ENCODE measurements around the gene MCHR1.

DNA sequence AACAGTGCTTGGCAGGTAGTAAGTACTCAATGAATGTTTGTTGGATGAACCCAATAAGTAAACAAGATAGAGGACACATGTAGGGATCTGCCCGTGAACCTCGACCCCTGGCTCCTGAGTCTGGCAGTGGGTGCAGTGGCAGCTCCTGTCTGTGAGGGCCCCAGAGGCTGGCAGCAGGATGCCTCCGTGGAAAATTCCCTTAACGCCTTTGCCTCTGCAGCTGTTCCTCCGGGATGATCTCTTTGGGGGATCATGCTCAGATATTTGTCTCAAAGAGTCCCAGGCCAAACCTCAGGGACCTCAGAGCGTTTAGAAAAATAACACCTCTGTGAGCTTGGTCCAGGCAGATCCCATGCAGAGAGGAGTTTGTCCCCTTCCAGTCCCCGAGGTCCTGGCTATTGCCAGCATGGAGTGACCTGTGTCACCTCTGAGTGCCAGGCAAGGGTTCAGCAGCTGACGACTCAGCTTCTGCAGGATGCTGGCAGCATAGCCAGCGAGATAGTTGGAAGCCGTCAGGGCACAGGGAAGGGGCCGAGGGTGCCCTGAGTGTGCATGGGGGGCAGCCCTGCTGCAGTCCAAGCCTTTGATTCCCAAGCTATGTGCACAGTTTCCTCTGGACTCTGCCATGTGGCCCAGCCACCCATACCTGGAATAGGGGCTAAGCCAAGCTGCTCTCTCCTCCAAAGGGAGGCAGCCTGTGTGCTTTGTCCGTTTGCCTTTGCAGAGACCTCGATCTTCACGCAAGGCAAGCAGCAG, 613 bp upstream of the MCHR1 start:
- TF ChIP-seq, protein P1, sequence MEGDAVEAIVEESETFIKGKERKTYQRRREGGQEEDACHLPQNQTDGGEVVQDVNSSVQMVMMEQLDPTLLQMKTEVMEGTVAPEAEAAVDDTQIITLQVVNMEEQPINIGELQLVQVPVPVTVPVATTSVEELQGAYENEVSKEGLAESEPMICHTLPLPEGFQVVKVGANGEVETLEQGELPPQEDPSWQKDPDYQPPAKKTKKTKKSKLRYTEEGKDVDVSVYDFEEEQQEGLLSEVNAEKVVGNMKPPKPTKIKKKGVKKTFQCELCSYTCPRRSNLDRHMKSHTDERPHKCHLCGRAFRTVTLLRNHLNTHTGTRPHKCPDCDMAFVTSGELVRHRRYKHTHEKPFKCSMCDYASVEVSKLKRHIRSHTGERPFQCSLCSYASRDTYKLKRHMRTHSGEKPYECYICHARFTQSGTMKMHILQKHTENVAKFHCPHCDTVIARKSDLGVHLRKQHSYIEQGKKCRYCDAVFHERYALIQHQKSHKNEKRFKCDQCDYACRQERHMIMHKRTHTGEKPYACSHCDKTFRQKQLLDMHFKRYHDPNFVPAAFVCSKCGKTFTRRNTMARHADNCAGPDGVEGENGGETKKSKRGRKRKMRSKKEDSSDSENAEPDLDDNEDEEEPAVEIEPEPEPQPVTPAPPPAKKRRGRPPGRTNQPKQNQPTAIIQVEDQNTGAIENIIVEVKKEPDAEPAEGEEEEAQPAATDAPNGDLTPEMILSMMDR (conservative IDR thresholded peaks at IDR 0.05; ENCODE audit: low read depth in 2 of 2) = no peak
- TF ChIP-seq POLR2AphosphoS5 (IDR thresholded peaks at IDR 0.05; ENCODE audit: low read depth) (no peak), EZH2 (IDR thresholded peaks at IDR 0.05; ENCODE audit: low read depth, unreplicated experiment) (no peak)

Data from GM23338 (cell line).